OCI-LY1 (cell line): ENCODE results near the gene NUP93.

Experiments
- H2AFZ ChIP-seq: fragments of 200-600 bp; sonication (generic), shearing (Covaris generic); 2 replicates; pipeline ENCODE4 v1.6.0; 2014; ENCODE audit warnings: antibody characterized with exemption, mild to moderate bottlenecking, low read length
- H3F3A ChIP-seq: fragments of 200-600 bp; sonication (generic), shearing (Covaris generic); 2 replicates; pipeline ENCODE4 v1.6.0; 2014; ENCODE audit warnings: mild to moderate bottlenecking, antibody characterized with exemption, low read length, moderate library complexity; ENCODE audit not compliant: insufficient read depth
- H3K27ac ChIP-seq: fragments of 200-600 bp; sonication (generic); 2 replicates; pipeline ENCODE4 v1.5.1; 2014; ENCODE audit warnings: low read length, mixed run types, mild to moderate bottlenecking, low read depth; ENCODE audit not compliant: poor library complexity, severe bottlenecking
- H3K27me3 ChIP-seq: fragments of 200-600 bp; sonication (generic); 2 replicates; pipeline ENCODE4 v1.6.0; 2014; ENCODE audit warnings: antibody characterized with exemption, mild to moderate bottlenecking, low read length, moderate library complexity; ENCODE audit not compliant: insufficient read depth
- H3K36me3 ChIP-seq: fragments of 200-600 bp; sonication (generic); 2 replicates; pipeline ENCODE4 v1.6.1; 2014; ENCODE audit warnings: mild to moderate bottlenecking, antibody characterized with exemption, low read length, moderate library complexity, mixed read lengths; ENCODE audit not compliant: insufficient read depth
- H3K4me1 ChIP-seq: fragments of 200-600 bp; sonication (generic); 2 replicates; pipeline ENCODE4 v1.5.1; 2014; ENCODE audit warnings: mild to moderate bottlenecking, low read length, moderate library complexity; ENCODE audit not compliant: insufficient read depth, severe bottlenecking
- H3K4me2 ChIP-seq: fragments of 200-600 bp; sonication (generic), shearing (Covaris generic); 2 replicates; pipeline ENCODE4 v1.6.1; 2014; ENCODE audit warnings: low read length
- H3K4me3 ChIP-seq: fragments of 200-600 bp; sonication (generic); 2 replicates; pipeline ENCODE4 v1.5.1; 2014; ENCODE audit warnings: low read length, low read depth, mild to moderate bottlenecking, mixed read lengths; ENCODE audit not compliant: poor library complexity, severe bottlenecking
- H3K79me2 ChIP-seq: fragments of 200-600 bp; shearing (Covaris generic); 2 replicates; pipeline ENCODE4 v1.6.1; 2016; ENCODE audit warnings: mixed run types, low read length, mixed read lengths; ENCODE audit not compliant: insufficient read depth
- H3K9ac ChIP-seq: fragments of 200-600 bp; sonication (generic), shearing (Covaris generic); 2 replicates; pipeline ENCODE4 v1.6.1; 2014; ENCODE audit warnings: mild to moderate bottlenecking, low read length, mixed read lengths
- H3K9me2 ChIP-seq: fragments of 200-600 bp; sonication (generic), shearing (Covaris generic); 2 replicates; pipeline ENCODE4 v1.6.1; 2014; ENCODE audit warnings: low read depth, mild to moderate bottlenecking, low read length, mixed read lengths
- H3K9me3 ChIP-seq: fragments of 200-600 bp; shearing (Covaris generic); 2 replicates; pipeline ENCODE4 v1.6.1; 2014; ENCODE audit warnings: low read length, mixed read lengths
- H4K20me1 ChIP-seq: fragments of 200-600 bp; sonication (generic), shearing (Covaris generic); 2 replicates; pipeline ENCODE4 v1.6.0; 2016; ENCODE audit warnings: mild to moderate bottlenecking, low read length; ENCODE audit not compliant: insufficient read depth
- CTCF ChIP-seq: fragments of 200-600 bp; sonication (generic), shearing (Covaris generic); IDR thresholded peaks from 2 replicates; pipeline ENCODE4 v1.5.1; 2017; ENCODE audit warnings: mild to moderate bottlenecking, antibody characterized with exemption, low read length, moderate library complexity, mixed read lengths
- EZH2 ChIP-seq: fragments of 200-600 bp; sonication (generic), shearing (Covaris generic); IDR thresholded peaks from 2 replicates; pipeline ENCODE4 v1.8.0; 2017; ENCODE audit warnings: borderline replicate concordance, mixed run types, mild to moderate bottlenecking, antibody characterized with exemption, low read length, moderate library complexity, mixed read lengths

The NUP93 gene

DNA sequence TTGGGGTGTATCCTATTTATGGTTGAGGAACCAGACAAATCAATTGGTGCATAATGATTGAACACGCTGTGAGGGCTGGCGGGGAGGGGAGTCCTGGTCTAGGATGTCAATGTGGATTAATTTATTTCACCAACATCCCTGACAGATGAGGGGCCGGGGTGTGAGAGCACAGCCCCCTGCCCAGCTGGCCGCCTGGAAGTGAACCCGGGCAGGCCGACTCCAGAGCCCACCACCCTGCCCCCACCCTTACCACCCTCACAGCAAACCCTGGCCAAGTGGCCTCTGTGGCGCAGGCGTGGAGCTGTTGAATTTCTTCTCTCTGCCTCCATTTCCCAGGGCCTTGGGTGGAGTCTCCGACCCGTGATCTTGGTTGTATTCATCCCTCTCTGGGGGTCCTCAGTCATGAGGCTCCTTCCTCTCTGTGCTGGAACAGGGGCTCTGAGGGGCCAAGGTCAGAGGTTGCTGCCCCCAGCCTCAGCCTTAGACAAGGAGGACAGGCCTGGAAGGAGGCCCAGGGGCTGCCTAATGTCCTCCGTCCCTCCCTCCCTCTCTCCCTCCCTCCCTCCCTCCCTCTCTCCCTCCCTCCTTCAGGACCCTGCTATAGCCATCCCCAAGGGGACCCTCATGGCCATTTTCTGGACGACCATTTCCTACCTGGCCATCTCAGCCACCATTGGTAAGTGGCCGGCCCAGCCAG lies 147.7 kb downstream of the NUP93 start:
- H3K36me3 ChIP-seq = no peaks in the 10 kb centered on the region
- H4K20me1 ChIP-seq = no peaks in the 10 kb centered on the region
- H3K9ac ChIP-seq = no peak overlapping the region
- H3K4me2 ChIP-seq = no peak overlapping the region
- no peaks in the 10 kb centered on the region for H3K9me3 ChIP-seq
- no peak overlapping the region for H3K4me3 ChIP-seq
- H3K79me2 ChIP-seq = no peaks in the 10 kb centered on the region
- H3K27ac ChIP-seq = no peak overlapping the region
- no peak overlapping the region for H2AFZ ChIP-seq
- H3K27me3 ChIP-seq = no peaks in the 10 kb centered on the region
- H3K9me2 ChIP-seq = no peaks in the 10 kb centered on the region
- no peaks in the 10 kb centered on the region for H3F3A ChIP-seq
- TF ChIP-seq EZH2 (no peak), CTCF (no peak)
- H3K4me1 ChIP-seq = no peaks in the 10 kb centered on the region

DNA sequence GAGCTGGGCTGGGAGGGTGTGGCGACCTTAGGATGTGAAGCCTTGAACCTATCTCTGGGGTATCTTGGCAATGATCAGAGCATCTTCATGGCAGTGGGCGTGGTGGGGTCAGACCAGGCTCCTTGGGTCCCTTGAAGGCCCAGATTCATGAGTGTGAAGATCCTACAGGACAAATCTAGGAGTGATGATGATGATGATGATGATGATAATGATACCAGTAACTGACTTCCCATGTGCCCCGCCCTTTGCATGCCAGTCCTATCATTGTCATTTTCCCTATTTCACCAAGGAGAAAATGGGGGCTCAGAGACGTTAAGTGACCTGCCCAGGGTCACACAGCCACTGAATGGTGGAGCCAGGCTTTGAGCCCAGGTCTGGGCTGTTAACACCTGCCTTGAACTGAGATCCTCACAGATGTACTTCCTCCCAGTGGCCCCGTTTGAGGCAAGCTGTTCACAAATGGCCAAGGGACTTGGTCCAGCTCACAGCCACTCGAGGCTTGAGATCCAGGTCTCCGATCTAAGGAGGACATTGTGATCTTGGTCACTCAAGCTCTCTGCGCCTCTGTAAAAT lies 148.4 kb downstream of the NUP93 start:
- no peaks in the 10 kb centered on the region for H3K9me3 ChIP-seq
- no peak overlapping the region for H3K9ac ChIP-seq
- no peak overlapping the region for H3K4me3 ChIP-seq
- H3K79me2 ChIP-seq = no peaks in the 10 kb centered on the region
- no peak overlapping the region for H3K27ac ChIP-seq
- no peaks in the 10 kb centered on the region for H3K27me3 ChIP-seq
- no peaks in the 10 kb centered on the region for H3F3A ChIP-seq
- no peaks in the 10 kb centered on the region for H3K9me2 ChIP-seq
- H3K36me3 ChIP-seq = no peaks in the 10 kb centered on the region
- TF ChIP-seq CTCF (no peak), EZH2 (no peak)
- no peaks in the 10 kb centered on the region for H4K20me1 ChIP-seq
- no peaks in the 10 kb centered on the region for H3K4me1 ChIP-seq
- H2AFZ ChIP-seq = no peak overlapping the region
- no peak overlapping the region for H3K4me2 ChIP-seq

GRCh38 chr16:56879276-56879675 lies 149.3 kb downstream of the NUP93 start:
- Histone ChIP-seq H3K9me2 (no peaks in the 10 kb centered on the region), H3F3A (no peaks in the 10 kb centered on the region), H3K4me1 (no peaks in the 10 kb centered on the region), H3K79me2 (no peaks in the 10 kb centered on the region), H3K4me2 (no peak overlapping the region), H2AFZ (no peak overlapping the region), H3K27me3 (no peaks in the 10 kb centered on the region), H4K20me1 (no peaks in the 10 kb centered on the region), H3K36me3 (no peaks in the 10 kb centered on the region), H3K9me3 (no peaks in the 10 kb centered on the region), H3K9ac (no peak overlapping the region), H3K4me3 (no peak overlapping the region), H3K27ac (no peak overlapping the region)
- TF ChIP-seq EZH2 (no peak), CTCF (no peak)
